Mucosa of gallbladder (tissue), 1 donor: ENCODE data around the gene C10orf71. TPM values are rescaled to one million over a fixed set of nuclear protein-coding genes. Genes with fewer than 3 reads are reported as not detected.
A peak's percentile ranks its signal among the peaks of the same experiment; 100 is the strongest.

ENCODE experiments used
- DNase-seq: peaks from one replicate; pipeline ENCODE4 v3.0.0-alpha.2; 2020; ENCODE audit warnings: low spot score
- total RNA-seq: library from RNA; stranded (reverse); gene quantifications from one replicate; pipeline ENCODE4 v1.2.1, GENCODE V29; 2021
- donor health status: DM: no; HTN: no; CAD: no.

The C10orf71 gene, protein sequence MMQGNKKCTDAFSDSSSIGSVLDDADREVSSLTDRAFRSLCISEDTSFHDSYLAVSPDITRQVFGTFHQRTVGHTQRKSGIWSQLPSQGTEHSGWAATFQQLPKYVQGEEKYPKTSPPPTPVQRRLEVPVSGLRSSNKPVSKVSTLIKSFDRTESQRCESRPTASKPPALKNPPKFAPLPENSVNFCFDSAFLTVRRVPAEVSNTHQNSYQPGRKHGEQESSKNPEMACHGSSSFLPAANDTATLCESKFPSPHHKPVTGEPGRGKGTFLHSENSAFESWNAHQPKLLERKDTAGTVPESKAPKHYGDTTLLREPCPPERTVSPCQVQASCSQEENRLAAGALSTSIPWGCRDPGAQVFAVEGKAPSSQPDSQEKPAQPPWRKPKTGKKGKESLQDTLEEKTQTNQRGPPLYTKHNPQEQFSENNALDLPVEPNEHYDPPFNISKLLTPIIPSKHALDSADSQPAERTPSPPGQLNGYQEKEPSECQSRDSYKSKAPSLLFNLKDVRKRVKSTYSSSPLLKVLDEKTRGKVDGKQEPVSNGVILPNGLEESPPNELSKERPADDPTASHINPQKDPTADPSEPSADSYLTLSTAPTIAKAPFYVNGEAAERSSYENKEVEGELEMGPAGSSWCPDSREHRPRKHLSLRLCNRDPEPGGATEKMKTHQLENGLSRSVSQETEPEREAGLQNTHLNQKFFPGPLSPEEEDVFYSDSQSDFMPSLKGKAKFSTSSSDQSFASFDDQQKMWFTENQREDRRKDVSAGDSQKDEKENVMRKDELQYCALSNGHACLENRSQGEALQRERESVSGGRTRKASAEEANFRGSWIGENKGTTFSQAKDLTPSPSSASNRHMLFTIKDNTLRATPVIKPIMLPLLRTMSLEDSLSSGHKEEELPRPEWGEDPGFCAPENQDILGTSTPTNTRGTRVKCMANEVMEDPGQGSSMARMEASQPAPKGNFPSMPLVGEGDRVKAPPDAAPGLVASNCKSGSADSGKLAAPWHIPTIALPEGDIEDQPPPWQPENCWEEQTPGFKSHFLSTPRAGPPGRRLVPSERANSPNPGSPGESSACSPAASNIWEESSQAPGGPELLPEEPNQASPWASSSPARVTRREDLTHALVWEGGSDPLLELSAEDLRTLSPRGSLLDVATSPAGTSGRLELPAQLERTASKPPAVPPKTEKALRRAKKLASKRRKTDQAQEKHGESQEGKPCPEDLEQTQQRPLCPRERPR (N-terminal part only)
- total RNA-seq: not detected

DNA sequence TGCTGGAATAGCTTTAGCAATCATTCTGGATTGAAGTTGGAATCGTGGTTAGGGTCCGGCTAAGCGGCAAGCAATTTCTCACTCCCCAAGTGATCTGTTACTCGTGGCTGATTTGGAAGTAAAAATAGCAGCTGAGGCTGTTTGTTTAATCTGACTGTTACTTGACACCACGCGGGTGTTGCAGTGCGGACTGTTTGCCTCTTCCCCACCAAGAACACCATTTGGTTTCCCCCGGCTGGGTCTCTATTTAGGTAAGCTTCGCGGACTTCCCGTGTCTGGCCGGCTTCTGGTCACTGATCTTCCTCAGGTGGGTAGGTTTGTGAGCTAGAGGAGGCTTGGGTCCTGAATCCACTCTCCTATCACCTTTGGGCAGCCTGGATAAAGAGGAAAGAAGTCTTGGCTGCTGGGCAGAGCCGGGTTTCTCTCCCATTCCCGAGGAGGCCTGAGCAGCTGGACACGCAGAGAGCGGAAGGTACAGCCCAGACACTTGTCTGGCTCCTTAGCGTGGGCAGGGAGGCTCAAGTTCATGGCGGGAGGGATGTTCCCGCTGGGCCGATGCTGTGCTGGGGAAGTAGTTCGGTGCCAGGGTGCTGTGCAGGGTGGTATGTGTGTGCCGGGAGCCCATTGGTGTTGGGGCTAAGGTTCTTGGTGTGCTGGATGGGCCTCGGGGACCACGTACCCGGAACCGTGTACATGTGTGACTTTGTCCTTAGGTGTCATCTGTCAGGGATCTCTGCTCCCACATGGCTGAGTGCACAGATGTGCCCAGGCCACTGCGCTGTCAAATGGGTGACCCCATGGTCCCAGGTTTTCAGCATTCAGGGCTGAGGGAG lies at the start of gene C10orf71:
Gene C10orf71, plus strand, starts transcription at position 188 of the 833 bp plus-strand sequence. CDS start 23,376 bp downstream, outside the sequence.
- no peak for DNase-seq

DNA sequence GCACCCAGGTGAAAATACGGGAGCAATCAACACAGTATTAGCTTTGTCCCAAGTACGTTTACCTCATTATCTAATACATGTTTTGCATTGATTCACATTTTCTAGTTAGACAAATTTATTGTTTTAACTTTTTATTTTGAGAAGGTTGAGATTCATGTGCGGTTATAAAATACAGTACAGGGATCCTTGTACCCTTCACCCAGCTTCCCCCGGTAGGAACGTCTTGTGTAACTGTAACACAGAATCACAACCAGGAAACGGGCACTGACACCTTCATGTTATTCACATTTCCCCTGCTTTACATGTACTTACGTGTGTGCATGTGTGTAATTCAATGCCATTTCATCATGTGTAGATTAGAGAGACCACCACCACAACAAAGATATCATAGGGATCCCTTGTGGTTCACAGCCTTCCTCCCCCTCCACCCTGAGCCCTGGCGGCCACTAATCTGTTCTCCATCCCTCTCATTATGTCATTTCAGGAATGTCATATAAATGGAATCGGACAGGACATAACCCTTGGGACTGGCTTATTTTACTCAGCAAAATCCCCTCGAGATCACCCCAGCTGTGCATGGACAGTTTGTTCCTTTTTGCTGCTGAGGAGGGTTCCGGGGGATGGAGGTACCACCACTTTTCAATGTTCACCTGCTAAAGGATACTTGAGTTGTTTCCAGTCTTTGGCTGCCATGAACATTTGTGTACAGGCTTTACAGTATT lies 46.5 kb upstream of the C10orf71 start:
- no peak for DNase-seq

DNA sequence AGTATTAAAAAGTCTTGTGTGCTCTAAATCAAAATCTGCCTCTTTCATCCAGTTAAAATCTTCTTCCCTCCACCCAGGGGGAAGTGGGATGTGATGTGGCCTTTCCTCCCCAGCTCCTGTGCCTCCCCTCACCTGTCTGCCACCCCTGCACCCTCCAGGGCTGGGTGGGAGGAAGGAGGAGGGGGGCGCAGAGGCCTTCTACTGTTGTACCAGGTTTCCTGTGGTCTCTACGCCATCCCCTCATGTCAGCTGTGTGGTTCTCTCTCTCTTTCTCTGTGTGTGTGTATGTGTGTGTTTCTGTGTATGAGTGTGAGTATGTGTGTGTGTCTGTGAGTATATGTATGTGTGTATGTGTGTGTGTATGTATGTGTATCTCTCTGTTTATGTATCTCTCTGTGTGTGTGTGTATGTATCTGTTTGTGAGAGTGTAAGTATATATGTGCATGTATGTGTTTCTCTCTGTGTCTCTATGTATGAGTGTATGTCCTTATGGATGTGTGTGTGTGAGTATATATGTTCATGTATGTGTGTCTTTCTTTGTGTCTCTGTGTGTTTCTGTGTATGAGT lies 45.5 kb upstream of the C10orf71 start:
- no peak for DNase-seq

DNA sequence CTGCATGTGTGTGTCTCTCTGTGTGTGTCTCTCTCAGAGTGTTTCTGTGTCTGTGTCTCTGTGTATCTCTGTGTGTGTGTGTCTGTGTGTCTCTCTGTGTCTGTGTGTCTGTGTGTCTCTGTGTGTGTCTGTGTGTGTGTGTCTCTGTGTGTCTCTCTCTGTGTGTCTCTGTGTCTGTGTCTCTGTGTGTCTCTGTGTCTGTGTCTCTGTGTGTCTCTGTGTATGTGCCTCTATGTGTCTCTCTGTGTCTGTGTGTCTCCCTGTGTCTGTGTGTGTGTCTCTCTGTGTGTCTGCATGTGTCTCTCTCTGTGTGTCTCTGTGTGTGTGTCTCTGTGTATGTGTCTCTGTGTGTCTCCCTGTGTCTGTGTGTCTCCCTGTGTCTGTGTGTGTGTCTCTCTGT lies 44.8 kb upstream of the C10orf71 start:
- no peak for DNase-seq

DNA sequence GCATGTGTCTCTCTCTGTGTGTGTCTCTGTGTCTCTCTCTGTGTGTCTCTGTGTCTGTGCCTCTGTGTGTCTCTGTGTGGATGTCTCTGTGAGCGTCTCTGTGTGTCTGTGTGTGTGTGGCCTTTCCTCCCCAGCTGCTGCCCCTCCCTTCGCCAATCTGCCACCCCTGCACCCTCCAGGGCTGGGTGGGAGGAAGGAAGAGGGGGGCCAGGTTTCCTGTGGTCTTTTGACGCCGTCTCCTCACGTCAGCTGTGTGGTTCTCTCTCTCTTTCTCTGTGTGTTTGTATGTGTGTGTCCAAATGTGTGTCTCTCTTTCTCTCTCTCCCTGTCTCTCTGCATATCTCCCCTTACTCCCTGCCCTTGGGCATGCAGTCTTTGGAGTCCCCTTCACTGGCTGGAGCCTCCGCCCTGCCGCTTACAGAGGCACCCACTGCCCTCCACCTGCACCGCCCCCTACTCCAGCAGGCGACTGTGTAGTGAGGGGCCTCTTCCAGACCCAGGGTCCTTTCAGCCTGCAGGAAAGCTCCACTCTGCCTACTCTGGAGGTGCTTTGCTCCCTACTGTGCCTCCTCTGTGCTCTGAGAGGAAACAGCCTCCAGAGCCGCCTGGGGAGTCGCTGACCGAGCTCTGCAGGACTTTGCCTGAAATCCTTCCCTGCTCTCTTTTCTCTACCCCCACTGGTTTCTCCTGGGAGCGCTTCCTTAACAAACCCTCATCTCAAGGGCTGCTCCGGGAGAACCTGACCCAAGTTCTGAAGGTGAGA lies 44.2 kb upstream of the C10orf71 start:
- DNase-seq: no peak

DNA sequence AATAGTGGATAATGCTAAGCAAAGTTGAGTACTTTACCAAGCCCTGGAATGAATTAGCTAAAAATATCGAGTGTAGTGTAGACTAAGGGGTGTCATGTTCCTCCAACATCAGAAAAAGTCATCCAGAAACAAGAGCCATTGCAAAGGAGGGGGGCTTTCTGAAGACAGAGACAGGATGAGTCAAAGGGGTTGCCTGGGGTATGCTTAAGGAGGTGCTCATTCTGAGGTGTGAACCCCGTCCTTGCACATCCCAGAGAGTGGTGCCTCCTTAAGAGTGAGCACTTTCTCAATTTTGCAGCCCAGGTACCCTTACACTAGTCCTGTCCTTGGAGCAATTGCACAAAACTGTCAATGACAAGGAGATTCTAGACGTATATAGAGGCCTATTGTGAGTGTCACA lies 43.1 kb upstream of the C10orf71 start:
- no peak for DNase-seq

DNA sequence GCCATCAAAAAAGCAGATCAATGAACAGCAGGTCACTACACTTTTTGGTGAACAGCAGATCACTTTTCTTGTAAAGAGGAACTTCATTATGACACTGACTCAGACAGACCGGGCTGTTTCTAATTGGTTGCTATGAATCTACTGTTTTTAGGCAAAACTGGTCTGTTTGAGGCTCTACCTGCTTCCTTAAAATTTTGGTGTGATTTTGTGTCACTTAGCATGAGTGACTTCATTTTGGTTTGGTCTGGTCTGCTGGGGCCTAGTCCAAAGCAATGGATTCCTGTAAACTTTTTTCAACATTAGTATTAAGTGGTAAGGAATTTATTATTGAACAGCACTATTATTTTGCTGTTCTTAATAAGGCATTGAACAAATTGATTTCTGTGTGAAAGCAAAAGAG lies 41.8 kb upstream of the C10orf71 start:
- DNase-seq: no peak

DNA sequence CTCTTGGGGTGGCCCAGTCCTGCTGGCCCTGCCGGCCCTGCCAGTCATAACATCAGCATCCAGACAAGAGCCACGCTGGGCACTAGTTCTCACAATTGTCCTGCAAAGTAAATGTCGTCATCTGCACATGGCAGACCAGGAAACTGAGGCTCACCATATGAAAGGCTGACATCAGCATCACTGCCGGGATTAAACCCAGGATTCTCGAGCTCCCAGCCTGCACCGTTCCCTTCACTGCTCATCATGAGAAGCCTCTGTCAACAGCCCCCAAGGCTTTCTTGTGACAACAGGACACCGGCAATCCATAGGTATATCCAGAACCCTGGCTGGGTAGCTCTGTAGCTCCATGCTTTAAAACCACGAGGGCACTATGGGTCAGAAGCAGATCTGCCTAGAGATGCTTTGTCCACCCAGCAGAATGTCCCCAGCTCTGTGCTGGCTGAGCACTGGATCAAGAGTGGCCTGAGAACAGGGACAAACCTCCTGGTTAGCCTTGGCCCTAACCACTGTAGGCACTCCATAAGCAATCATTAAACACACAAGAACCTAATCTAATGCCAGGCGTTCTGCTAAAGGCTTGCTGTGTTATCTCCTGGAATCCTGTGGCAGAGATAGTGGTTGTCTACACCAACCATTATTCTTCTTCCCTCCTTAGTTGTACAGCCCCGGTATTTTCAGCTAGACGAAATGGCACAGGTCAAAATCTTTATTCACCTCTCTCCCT lies 41.2 kb upstream of the C10orf71 start:
- no peak for DNase-seq

DNA sequence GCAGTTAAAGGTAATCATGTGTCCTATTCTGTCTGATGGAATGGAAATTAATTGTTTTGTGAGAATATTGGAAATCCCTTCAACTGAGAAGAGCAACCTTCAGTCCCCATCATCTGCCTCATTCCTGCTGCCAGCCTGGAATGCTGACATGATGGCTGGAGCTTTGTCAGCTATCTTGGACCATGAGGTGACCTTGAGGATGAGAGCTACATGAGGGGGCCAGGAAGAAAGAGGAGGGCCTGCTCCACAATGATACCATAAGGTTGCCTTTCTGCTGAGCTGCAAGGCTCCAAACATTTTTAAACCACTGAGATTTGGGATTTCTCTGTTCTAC lies 40.7 kb upstream of the C10orf71 start:
- no peak for DNase-seq

DNA sequence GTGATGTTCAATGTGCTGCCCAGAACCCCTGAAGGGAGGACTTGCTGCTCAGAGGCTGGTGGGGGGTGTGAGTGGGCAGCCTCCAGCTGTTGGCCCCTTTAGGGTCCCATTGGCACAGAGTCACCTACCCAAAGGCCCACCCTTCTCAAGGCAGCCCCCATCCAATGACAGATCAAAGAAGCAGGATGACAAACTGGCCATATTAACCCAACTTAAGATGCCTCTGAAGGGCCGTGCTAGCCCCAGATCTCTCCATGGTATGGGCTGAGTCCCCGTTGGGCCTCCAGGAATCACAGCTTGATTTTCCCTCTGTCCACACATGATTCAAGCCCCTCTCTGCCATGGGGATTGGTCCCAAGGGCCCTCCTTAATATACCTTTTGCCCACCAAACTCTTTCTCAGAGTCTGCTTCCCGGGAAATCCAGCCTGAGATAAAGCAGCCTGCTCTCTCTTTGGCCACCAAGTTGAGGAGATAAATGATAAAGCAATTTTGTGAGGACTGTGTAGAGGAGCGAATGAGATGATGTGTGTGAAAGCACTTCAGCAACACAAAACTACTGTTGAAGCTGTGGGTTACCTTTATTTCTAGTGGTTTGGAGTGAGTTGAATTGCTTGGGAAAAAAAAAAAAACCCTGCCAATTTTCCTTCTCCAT lies 38.2 kb upstream of the C10orf71 start:
- peak; percentile 5 for DNase-seq

DNA sequence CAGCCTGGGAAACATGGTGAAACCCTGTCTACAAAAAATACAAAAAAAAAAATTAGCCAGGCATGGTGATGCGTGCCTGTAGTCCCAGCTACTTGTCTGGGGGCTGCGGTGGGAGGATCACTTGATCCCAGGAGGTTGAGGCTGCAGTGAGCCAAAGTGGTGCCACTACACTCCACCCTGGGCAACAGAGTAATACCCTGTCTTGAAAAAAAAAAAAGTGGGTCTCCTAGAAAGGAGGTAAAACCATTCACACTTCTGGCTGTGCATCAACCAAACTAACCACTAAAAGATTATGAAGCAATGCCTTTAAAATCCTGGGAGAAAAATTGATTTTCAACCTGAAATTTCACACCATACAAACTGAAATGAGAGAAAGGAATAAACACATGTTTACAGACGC lies 35.4 kb upstream of the C10orf71 start:
- DNase-seq: no peak

DNA sequence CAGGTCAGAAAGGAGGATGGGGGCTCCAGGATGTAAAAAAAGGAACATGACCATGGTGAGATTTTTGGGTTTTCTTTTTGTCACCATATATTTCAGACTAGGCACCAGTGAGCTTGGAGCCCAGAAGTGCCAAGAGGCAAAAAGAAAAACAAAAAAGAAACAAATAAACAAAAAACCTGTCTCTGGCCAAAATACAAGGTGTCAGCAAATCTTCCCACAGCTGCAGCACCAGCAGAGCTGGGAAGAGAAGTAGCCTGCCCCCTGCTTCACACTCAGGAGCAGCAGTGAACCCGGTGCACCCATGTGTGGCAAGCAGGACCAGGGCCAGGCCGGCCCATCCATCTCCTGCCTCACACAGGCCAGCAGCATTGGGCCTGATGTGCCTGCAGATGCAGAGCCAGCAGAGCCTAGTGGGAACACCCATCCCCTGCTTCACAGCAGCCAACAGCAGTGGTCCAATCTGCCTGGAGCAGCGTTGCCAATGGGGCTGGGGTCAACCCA lies 34.7 kb upstream of the C10orf71 start:
- no peak for DNase-seq

DNA sequence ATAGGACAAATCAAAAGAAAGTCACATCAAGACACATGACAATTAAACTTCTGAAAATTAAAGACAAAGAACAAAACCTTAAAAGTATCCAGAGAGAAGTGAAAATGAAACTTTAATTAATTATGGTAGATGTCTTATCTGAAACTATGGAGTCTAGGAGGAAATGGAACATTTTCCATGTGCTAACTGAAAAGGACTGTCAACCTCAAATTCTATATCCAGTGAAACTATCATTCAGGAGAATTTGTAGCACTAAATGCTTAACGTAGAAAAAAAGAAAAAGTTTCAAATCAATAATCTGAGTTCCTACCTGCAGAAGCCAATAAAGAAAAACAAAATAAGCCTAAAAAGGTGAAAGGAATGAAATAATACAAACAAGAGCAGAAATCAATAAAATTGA lies 33.1 kb upstream of the C10orf71 start:
- DNase-seq: no peak

DNA sequence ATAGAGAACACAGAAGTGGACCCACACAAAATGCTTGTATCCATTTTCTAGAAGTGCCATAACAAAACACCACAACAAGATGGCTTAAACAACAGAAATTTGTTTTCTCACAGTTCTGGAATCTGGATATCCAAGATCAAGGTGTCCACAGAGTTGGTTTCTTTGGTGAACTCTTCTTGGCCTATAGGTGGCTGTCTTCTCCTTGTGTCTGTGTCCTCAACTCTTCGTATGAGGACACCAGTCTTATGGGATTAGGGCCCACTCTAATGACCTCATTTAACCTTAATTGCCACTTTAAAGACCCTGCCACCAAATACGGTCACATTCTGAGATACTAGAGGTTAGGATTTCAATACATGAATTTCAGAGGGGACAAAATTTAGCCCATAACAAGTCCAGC lies 30.8 kb upstream of the C10orf71 start:
- DNase-seq: no peak

DNA sequence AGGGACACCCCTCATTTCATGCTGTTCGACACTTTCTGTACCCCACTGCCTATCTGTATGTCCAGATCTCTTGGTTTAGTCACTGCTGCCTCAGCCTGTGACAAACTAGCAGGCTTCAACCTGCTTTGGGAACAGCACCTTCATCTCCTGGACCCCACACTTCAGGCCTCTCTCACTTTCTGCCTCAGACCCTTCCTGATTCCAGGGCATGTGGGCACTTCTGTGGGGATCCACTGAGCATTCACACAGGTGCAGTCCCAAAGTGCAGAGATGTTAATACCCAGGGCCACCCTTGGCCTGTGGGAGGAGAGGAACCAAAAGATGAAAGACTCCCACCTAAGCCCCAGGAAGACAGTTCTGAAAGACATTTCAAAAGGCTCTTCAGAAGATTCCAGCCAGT lies 29.4 kb upstream of the C10orf71 start:
- peak; percentile 4 for DNase-seq

DNA sequence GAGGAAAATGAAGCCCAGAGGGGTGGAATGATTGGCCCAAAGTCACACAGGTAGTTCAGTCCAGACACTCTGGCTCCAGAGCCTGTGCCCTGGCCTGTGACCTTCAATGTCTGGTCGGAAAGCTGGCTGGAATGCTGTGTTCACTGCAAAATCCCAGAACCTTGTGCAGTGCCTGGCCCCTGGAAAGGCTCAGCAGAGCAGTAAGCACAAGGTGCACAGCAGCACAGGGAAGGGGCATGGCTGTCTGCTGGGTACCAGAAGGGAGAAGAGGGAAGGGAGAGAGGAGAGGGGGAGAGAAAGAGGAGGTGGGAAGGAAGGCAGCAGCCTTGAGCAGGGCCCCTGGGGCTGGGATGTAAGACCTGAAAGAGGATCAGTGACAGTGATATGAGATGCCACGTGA lies 28.4 kb upstream of the C10orf71 start:
- peak; percentile 6 for DNase-seq

DNA sequence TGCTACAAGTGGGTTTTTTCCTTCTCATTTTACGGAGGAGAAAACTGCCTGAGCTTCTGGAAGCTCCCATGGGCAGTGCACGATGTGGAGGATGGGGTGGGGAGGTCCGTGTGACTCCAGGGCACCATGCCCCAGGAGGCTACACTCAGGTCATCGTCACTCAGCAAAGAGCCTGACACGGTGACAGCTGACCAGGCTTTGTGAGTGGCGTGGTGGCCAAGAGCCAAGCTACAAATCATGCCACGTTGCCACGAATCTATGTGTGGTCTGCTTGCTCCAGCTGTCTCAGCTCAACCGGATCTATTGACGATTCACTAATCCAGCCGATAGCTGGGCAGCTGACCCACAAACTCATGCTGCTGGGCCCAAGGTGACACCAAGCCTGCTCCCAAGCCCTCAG lies 27.6 kb upstream of the C10orf71 start:
- no peak for DNase-seq
